Activated naive CD8-positive, alpha-beta T cell treated with anti-CD3 and anti-CD28 coated beads for 36 hours (primary cell): ENCODE measurements around the gene APBA2. TPM values are rescaled to one million over a fixed set of nuclear protein-coding genes. Genes with fewer than 3 reads are reported as not detected.

ENCODE experiments used
- DNase-seq: peaks from one replicate; pipeline ENCODE4 v3.0.0; 2021
- H3K27ac Mint-ChIP-seq: one replicate; pipeline ENCODE4 v1.8.0; 2022; ENCODE audit warnings: mild to moderate bottlenecking, moderate library complexity, mixed read lengths
- H3K27me3 Mint-ChIP-seq: one replicate; pipeline ENCODE4 v1.8.0; 2022; ENCODE audit warnings: mild to moderate bottlenecking, mixed read lengths
- H3K36me3 Mint-ChIP-seq: one replicate; pipeline ENCODE4 v1.8.0; 2021; ENCODE audit warnings: mild to moderate bottlenecking, mixed read lengths
- H3K4me1 Mint-ChIP-seq: one replicate; pipeline ENCODE4 v1.8.0; 2021; ENCODE audit warnings: mixed read lengths
- H3K4me3 Mint-ChIP-seq: one replicate; pipeline ENCODE4 v1.8.0; 2022; ENCODE audit warnings: mild to moderate bottlenecking, moderate library complexity, mixed read lengths
- H3K9me3 Mint-ChIP-seq: one replicate; pipeline ENCODE4 v1.8.0; 2022; ENCODE audit warnings: mixed read lengths
- total RNA-seq, 2 experiments: library from RNA; stranded (reverse); gene quantifications; one replicate each; pipeline ENCODE4 v1.2.3, GENCODE V29; 2021

Gene APBA2
- total RNA-seq, 2 experiments from 2014 or later, result 29.2 to 34.1 TPM

DNA sequence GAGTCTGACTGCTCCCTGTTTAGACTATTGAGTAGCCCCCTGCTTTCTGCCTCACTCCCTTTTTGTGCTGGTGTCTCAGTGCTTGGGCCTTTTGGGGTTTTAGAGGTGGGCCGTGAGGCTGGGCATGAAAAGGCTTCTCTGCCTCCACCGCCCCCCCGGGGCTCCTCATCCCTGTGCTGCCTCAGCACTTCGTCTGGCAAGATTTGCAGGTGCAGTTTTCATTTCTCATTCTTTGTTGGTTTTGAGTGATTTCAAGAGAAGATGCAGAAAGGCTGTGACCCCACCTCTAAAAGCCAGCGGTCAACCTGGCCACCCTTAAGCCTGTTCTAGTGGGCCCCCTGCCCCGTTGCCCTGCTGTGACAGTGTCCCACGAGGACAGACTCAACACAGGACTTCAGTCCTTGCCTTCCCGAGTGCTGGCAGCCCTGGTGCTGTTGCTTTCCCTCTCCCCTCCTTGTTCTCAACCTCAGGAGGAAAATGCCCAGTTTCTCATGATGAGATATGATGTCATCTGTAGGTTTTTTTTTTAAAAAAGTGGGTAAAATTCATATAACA lies 38.0 kb downstream of the APBA2 start:
- Mint-ChIP-seq H3K4me3 (peak overlapping the region; percentile 26), H3K27me3 (no peaks in the 10 kb centered on the region), H3K4me1 (peaks cover 57% of the 10 kb centered on the region), H3K36me3 (peaks cover 33% of the 10 kb centered on the region), H3K9me3 (no peaks in the 10 kb centered on the region), H3K27ac (peak overlapping the region; percentile 49)
- DNase-seq, result no peak

DNA sequence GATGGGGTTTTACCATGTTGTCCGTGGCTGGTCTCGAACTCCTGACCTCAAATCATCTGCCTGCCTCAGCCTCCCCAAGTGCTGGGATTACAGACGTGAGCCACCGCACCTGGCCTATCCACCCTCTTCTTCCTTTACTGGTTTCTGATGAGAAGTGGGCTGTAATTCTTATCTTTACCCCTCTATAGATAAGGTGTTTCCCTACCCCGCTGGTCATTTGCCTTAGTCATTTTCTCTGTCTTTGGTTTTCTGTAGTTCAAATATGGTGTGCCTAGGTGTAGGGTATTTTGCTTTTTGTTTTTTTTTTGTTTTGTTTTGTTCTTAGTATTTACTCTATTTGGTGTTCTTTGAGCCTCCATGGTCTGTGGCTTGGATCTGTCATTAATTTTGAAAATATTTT lies 41.3 kb downstream of the APBA2 start:
- no peak for DNase-seq
- peaks cover 2% of the 10 kb centered on the region for H3K9me3 Mint-ChIP-seq
- H3K4me3 Mint-ChIP-seq, result no peak overlapping the region
- H3K4me1 Mint-ChIP-seq, result peaks cover 35% of the 10 kb centered on the region
- no peaks in the 10 kb centered on the region for H3K27me3 Mint-ChIP-seq
- H3K27ac Mint-ChIP-seq, result no peak overlapping the region
- H3K36me3 Mint-ChIP-seq, result peaks cover 39% of the 10 kb centered on the region

DNA sequence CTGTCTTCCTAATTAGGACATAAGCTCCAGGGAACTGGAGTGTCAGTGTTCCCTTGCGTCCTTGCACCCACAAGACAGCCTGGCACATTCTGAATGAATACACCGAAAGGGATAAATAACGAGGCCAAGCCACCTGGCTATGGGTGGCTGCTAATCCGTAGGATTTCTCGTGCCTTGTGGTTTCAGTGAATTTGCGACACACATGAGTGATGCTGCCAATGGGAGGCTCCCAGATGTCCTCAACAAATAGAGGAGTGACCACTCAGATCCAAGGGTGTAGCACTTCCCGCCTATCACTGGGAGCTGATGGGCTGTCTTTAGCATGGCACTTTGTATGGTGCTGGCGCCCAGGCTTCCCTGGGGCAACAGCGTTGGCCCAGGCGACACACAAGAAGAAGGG lies 43.4 kb downstream of the APBA2 start:
- H3K4me3 Mint-ChIP-seq, result no peak overlapping the region
- no peak overlapping the region for H3K27ac Mint-ChIP-seq
- H3K27me3 Mint-ChIP-seq, result no peaks in the 10 kb centered on the region
- peaks cover 34% of the 10 kb centered on the region for H3K36me3 Mint-ChIP-seq
- peaks cover 5% of the 10 kb centered on the region for H3K9me3 Mint-ChIP-seq
- H3K4me1 Mint-ChIP-seq, result peaks cover 38% of the 10 kb centered on the region
- no peak for DNase-seq

DNA sequence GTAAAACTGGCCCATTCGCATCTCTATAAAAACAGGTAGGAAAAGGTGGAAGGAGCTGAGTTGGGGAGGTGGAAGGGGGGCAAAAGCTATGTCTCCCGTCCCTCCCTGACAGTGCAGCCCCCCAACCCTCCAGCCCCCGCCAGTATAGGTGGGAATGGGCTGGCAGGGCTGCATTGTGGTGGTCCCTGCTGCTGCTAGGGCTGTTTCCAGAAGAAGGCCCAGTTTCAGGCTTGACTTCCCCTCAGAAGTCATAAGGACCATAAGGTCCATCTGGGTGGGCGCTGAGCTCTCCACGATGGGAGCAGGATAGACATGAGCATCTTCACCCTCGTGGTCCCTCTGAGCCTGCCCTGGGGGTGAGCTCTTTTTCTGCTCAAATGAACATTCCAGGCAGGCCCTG lies 44.2 kb downstream of the APBA2 start:
- H3K27ac Mint-ChIP-seq, result no peak overlapping the region
- H3K9me3 Mint-ChIP-seq, result peaks cover 5% of the 10 kb centered on the region
- DNase-seq, result no peak
- H3K36me3 Mint-ChIP-seq, result peaks cover 28% of the 10 kb centered on the region
- peaks cover 37% of the 10 kb centered on the region for H3K4me1 Mint-ChIP-seq
- no peaks in the 10 kb centered on the region for H3K27me3 Mint-ChIP-seq
- H3K4me3 Mint-ChIP-seq, result no peak overlapping the region

DNA sequence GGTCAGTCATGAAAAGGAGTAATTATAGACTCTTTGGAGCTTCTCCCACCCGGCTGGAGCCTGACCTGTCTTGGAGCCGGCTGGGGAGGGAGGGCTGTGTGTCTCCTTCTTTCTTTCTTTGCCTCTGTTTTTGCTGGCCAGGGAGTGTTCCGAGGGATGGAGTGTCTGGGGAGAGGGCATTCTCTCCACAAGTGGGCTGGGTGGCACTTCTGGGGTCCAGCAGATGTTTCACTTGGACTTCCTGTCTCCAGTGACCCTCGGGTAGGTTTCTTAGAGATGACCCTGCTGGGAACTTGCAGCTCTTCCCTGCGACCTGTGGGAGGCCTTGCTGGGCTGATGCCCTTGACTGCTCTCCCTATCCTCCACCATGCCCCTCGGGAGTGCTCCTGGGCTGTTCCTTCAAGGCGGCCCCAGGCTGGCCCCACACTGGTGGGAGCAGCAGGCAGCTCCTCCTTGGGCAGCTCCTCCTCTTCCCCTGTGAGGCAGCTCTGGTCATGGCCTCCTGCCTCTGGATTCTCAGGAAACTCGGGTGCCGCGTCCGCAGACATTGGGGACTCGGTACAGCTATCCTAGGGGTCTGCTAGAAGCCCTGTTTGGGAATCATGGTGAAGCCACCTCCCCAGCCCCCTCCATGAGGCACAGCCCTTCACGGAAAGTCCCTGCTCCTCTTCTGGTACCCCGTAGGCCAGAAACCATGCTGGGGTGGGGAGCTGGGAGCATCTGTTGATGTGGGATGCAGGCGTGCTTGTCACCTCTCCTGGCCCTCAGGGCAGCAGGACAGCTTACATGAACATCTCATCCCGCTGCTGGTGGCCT lies 44.9 kb downstream of the APBA2 start:
- no peaks in the 10 kb centered on the region for H3K27me3 Mint-ChIP-seq
- H3K4me3 Mint-ChIP-seq, result no peak overlapping the region
- peaks cover 29% of the 10 kb centered on the region for H3K36me3 Mint-ChIP-seq
- no peak for DNase-seq
- H3K4me1 Mint-ChIP-seq, result peaks cover 42% of the 10 kb centered on the region
- H3K9me3 Mint-ChIP-seq, result peaks cover 5% of the 10 kb centered on the region
- H3K27ac Mint-ChIP-seq, result no peak overlapping the region

DNA sequence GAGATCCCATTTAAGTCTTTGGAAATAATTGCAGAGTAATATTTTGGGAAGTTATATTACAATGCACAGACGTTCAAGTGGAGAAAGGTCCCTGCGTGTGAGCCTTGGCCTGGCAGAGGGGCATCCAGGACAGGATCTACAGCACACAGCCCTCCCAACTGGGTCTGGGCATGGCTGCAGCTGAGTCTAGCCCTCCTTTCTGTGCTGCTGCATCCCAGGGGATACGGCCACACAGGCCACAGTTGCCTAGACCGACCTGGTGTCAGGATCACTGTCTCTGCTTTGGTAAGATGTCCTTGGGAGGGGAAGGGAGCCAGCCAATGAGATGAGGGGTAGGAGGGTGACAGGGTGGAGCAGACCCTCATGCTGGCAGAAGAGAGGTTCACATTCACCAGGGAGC lies 46.1 kb downstream of the APBA2 start:
- Mint-ChIP-seq H3K4me3 (no peak overlapping the region), H3K36me3 (peaks cover 31% of the 10 kb centered on the region), H3K27ac (peak overlapping the region; percentile 42), H3K27me3 (no peaks in the 10 kb centered on the region), H3K4me1 (peaks cover 51% of the 10 kb centered on the region), H3K9me3 (peaks cover 5% of the 10 kb centered on the region)
- no peak for DNase-seq

DNA sequence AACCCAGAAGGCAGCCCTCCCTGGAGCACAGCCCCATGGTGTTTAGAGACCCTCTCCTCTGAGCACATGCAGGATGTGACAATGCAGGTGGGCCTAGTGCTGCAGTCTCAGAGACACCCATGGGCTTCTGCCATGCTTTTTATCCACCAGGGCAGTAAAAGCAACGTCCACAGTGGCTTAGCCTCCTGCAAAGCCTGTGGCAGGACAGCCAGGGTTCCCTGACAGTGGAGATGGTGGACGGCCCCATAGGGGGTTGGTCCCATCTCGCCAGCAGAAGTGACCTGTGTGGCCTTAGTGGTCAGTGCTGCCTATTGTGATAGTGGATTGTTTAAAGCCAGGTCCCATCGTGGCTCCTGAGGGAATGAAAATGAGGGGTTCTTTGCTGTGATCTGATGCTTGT lies 46.6 kb downstream of the APBA2 start:
- Mint-ChIP-seq H3K36me3 (peaks cover 31% of the 10 kb centered on the region), H3K9me3 (peaks cover 5% of the 10 kb centered on the region), H3K27me3 (no peaks in the 10 kb centered on the region), H3K4me1 (peaks cover 57% of the 10 kb centered on the region), H3K4me3 (no peak overlapping the region), H3K27ac (no peak overlapping the region)
- DNase-seq, result no peak

DNA sequence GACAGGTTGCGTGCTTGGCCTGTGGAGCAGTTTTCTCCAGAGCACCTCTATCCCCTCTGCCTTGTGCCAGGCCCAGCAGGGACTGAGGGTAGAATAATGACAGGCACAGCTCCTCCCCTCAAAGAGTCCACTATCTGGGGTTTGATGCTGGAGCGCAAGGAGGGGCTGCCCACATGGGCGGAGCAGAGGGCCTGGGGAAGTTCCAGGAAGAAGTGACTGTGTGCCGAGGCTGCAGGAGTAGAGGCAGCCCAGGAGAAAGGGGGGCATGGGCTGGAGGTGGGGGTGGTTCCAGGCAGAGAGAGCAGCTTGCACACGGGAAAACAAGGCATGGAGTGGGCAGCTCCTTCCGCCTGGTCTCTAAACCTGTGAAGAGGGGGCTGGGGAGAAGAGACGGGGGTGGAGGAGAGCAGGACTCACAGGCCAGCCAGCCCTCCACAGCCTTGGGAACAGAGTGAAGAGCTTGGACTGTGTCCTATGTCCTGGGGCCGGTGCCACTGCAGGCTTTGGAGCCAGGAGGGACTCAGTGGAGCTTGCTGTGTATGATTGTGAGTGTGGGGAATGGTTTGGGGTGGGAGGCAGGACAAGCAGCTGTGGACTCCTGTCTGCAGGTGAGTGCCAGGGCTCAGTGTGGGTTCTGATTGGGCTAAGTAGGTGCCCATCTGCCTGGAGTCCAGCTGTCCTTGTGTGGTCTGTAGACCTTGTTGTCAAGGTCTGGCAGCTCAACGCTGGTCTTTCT lies 48.1 kb downstream of the APBA2 start:
- H3K27ac Mint-ChIP-seq, result peak overlapping the region; percentile 66
- H3K36me3 Mint-ChIP-seq, result peaks cover 29% of the 10 kb centered on the region
- DNase-seq, result peak; percentile 64
- no peaks in the 10 kb centered on the region for H3K27me3 Mint-ChIP-seq
- peaks cover 66% of the 10 kb centered on the region for H3K4me1 Mint-ChIP-seq
- H3K9me3 Mint-ChIP-seq, result peaks cover 5% of the 10 kb centered on the region
- peak overlapping the region; percentile 2 for H3K4me3 Mint-ChIP-seq

DNA sequence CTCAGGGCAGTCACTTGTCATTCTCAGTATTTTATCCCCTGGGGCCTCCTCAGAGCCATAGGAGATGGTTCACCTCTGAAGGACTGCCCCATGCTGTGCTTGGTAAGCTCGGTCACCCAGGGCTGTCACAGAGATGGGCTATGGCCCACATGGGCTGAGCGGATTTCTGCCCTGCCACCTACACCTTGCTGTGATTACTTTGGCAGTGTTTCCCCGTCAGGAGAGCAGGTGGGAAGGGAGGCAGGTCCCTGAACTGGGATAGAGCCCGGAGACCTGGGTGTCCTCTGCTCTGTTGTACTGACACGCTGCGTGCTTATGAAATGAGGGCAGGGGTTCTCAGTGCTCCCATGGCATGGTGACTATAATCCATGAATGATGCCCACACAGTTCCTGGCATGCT lies 48.9 kb downstream of the APBA2 start:
- H3K4me3 Mint-ChIP-seq, result no peak overlapping the region
- H3K27me3 Mint-ChIP-seq, result no peaks in the 10 kb centered on the region
- peaks cover 5% of the 10 kb centered on the region for H3K9me3 Mint-ChIP-seq
- no peak overlapping the region for H3K27ac Mint-ChIP-seq
- peaks cover 74% of the 10 kb centered on the region for H3K4me1 Mint-ChIP-seq
- peaks cover 32% of the 10 kb centered on the region for H3K36me3 Mint-ChIP-seq
- DNase-seq, result no peak

DNA sequence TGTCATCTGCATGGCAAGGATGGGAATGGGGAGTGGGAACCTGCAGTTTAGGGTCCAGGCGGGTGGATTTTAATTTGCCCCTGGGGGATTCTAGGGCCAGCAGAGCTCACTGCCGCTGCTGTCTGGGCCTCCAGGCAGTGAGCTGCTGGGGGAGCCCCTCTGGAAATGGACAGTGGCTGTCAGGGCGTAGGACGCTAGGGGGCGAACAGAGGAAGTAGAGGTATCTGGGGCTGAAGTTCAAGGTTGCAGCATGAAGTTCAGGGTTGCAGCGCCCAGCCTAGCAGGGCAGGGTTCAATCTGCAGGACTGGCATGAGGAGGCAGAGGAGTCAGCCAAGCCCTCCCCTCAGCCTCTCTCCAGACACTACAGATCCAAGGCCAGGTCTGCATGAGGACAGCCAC lies 49.5 kb downstream of the APBA2 start:
- peaks cover 33% of the 10 kb centered on the region for H3K36me3 Mint-ChIP-seq
- H3K4me1 Mint-ChIP-seq, result peaks cover 78% of the 10 kb centered on the region
- H3K27me3 Mint-ChIP-seq, result no peaks in the 10 kb centered on the region
- DNase-seq, result peak; percentile 68
- H3K4me3 Mint-ChIP-seq, result peak overlapping the region; percentile 5
- peak overlapping the region; percentile 68 for H3K27ac Mint-ChIP-seq
- H3K9me3 Mint-ChIP-seq, result peaks cover 5% of the 10 kb centered on the region

DNA sequence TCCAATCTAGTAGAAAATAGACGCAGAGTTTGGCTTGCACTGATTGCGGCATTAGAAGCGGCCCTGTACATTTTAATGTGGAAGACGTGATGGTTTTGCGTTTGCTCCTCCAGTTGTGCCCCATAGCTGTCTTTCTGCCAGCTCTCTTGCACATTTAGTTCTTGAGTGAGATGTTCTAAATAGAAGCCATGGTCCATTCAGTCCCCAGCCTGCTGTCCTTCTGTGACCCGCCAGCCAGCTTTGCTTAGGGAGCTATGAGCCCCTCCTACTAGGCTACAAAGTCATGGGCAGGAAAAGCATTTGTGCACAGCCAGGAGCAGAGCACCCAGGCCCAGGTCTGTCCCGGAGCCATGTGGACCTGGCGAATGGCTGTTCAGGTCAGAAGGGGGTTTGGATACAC lies 50.3 kb downstream of the APBA2 start:
- H3K9me3 Mint-ChIP-seq, result peaks cover 5% of the 10 kb centered on the region
- H3K27me3 Mint-ChIP-seq, result no peaks in the 10 kb centered on the region
- no peak for DNase-seq
- peaks cover 37% of the 10 kb centered on the region for H3K36me3 Mint-ChIP-seq
- H3K27ac Mint-ChIP-seq, result peak overlapping the region; percentile 85
- H3K4me3 Mint-ChIP-seq, result peak overlapping the region; percentile 44
- peaks cover 81% of the 10 kb centered on the region for H3K4me1 Mint-ChIP-seq

DNA sequence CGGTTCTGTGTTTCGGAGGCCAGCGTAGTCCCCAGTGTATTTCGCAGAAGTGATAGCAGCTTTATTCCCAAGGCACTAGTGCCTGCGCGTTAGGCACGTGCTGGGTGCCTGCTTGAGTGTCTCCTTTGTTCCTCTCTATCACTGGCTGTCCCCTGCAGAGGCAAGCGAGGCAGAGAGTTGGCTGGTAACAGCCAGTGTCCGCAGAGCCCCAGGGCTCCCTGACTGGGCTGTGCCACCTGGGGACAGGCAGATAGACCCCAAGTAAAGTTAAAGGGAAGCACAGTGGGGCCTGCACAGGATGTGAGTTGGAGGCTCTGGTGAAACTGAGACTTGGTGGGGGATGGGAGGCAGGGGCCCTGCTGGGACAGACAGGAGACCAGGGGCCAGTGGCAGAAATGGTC lies 50.7 kb downstream of the APBA2 start:
- peak overlapping the region; percentile 44 for H3K4me3 Mint-ChIP-seq
- no peaks in the 10 kb centered on the region for H3K27me3 Mint-ChIP-seq
- H3K27ac Mint-ChIP-seq, result peak overlapping the region; percentile 85
- H3K4me1 Mint-ChIP-seq, result peaks cover 82% of the 10 kb centered on the region
- H3K36me3 Mint-ChIP-seq, result peaks cover 39% of the 10 kb centered on the region
- peaks cover 5% of the 10 kb centered on the region for H3K9me3 Mint-ChIP-seq
- peak; percentile 32 for DNase-seq

DNA sequence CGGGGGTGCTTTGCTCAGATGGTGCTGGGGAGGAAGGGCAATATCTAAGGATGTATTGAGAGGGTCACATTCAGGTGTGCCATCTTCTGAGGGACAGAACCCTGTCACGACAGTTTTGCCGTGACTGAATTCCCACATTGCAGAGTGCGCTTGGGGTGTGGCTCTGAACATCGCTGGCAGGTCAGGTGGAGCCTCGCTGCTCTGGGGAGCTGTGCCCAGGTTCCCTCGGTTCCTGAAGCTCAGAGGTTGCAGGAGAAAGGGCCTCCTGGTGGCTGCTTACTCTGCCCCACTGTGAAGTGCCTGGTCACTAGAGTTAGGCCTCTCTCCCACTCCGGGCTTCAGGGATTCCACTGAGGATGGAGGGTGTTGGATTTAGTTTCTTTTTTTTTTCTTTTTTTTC lies 51.5 kb downstream of the APBA2 start:
- Mint-ChIP-seq H3K4me1 (peaks cover 84% of the 10 kb centered on the region), H3K36me3 (peaks cover 40% of the 10 kb centered on the region), H3K27me3 (no peaks in the 10 kb centered on the region), H3K9me3 (peaks cover 4% of the 10 kb centered on the region), H3K27ac (peak overlapping the region; percentile 85), H3K4me3 (peak overlapping the region; percentile 44)
- no peak for DNase-seq

DNA sequence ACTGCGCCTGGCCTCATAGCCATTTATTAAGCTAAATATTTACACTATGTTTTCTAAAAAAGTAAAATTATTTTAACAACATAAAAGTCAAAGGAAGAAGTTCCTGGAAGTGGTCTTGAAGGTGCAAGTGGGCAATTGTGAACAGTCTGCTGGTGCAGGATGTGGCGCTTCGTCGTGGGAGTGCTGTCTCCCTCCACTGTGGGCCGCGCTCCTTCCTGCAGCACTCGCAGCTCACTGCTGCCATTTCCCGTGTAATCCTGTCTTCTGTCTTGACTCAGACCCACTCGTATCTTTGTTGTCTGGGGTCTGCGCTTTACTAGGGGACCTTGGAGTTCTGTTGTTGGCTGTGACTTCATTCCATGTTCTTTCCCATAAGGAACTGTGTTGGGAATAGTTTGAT lies 56.3 kb downstream of the APBA2 start:
- Mint-ChIP-seq H3K4me1 (peaks cover 72% of the 10 kb centered on the region), H3K4me3 (peak overlapping the region; percentile 40), H3K27me3 (no peaks in the 10 kb centered on the region), H3K36me3 (peaks cover 55% of the 10 kb centered on the region), H3K27ac (peak overlapping the region; percentile 73), H3K9me3 (peaks cover 6% of the 10 kb centered on the region)
- DNase-seq, result peak; percentile 40

DNA sequence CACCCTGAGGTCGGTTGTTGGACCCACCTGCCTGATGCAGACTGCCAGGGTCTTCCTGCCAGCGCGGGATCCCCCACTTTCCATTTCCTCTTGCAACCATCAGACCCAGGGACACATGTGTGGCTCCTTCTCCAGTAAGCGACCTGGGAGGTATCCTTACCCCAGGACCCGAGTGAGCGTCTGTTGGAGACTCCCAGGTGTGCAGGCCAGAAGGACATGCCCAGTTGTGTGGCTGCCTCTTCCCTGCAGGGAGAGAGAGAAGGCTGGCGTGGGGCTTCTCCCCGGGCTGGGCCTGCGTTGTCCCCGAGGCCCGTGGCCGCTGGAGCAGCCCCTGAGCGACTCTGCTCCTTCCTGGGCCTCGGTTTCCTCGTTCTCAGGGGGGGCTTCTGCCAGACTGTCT lies 56.8 kb downstream of the APBA2 start:
- Mint-ChIP-seq H3K4me3 (peak overlapping the region; percentile 40), H3K9me3 (peaks cover 6% of the 10 kb centered on the region), H3K27me3 (no peaks in the 10 kb centered on the region), H3K27ac (peak overlapping the region; percentile 73), H3K4me1 (peaks cover 72% of the 10 kb centered on the region), H3K36me3 (peaks cover 53% of the 10 kb centered on the region)
- no peak for DNase-seq
